Neural progenitor cell (in vitro differentiated cells): ENCODE data around the gene IPO4. TPM values are rescaled to one million over a fixed set of nuclear protein-coding genes. Genes with fewer than 3 reads are reported as not detected.

Source experiments
- DNase-seq: peaks from one replicate; pipeline ENCODE4 v3.0.0-alpha.2; 2016; ENCODE audit warnings: low spot score
- H2AFZ ChIP-seq: fragments of 200-600 bp; sonication (generic); replicated peaks from 2 replicates; pipeline ENCODE4 v1.6.1; 2016; ENCODE audit warnings: antibody characterized with exemption
- H3F3A ChIP-seq: fragments of 200-600 bp; sonication (generic); 2 replicates; pipeline ENCODE4 v1.6.1; 2016; ENCODE audit warnings: antibody characterized with exemption, low read depth
- H3K27ac ChIP-seq: fragments of 200-600 bp; sonication (generic); 2 replicates; pipeline ENCODE4 v1.5.1; 2016; ENCODE audit warnings: mild to moderate bottlenecking
- H3K27me3 ChIP-seq: fragments of 200-600 bp; sonication (generic); 2 replicates; pipeline ENCODE4 v1.6.1; 2016; ENCODE audit warnings: mild to moderate bottlenecking, moderate library complexity
- H3K36me3 ChIP-seq: fragments of 200-600 bp; sonication (generic); 2 replicates; pipeline ENCODE4 v1.5.1; 2016
- H3K4me1 ChIP-seq: fragments of 200-600 bp; sonication (generic); 2 replicates; pipeline ENCODE4 v1.6.1; 2016; ENCODE audit warnings: mixed run types
- H3K4me2 ChIP-seq: fragments of 200-600 bp; sonication (generic); 2 replicates; pipeline ENCODE4 v1.6.1; 2016
- H3K4me3 ChIP-seq: fragments of 200-600 bp; sonication (generic); 2 replicates; pipeline ENCODE4 v1.5.1; 2016
- H3K79me2 ChIP-seq: fragments of 200-600 bp; sonication (generic); 2 replicates; pipeline ENCODE4 v1.6.1; 2016; ENCODE audit warnings: low read depth
- H3K9ac ChIP-seq: fragments of 200-600 bp; sonication (generic); 2 replicates; pipeline ENCODE4 v1.6.1; 2016
- H3K9me3 ChIP-seq: fragments of 200-600 bp; sonication (generic); 2 replicates; pipeline ENCODE4 v1.5.1; 2016; ENCODE audit warnings: low read depth
- H4K20me1 ChIP-seq: fragments of 200-600 bp; sonication (generic); 2 replicates; pipeline ENCODE4 v1.6.1; 2016; ENCODE audit warnings: low read depth
- H3K27ac Mint-ChIP-seq: 3 replicates; pipeline ENCODE4 v1.8.0; 2021; ENCODE audit warnings: mixed read lengths
- H3K27me3 Mint-ChIP-seq: 2 replicates; pipeline ENCODE4 v1.8.0; 2022; ENCODE audit warnings: low read depth, mild to moderate bottlenecking, inconsistent platforms, moderate library complexity, mixed read lengths; ENCODE audit not compliant: insufficient read depth
- H3K36me3 Mint-ChIP-seq: 3 replicates; pipeline ENCODE4 v1.8.0; 2021; ENCODE audit warnings: mixed read lengths
- H3K4me1 Mint-ChIP-seq: 3 replicates; pipeline ENCODE4 v1.8.0; 2021; ENCODE audit warnings: mixed read lengths
- H3K4me3 Mint-ChIP-seq: 3 replicates; pipeline ENCODE4 v1.8.0; 2021; ENCODE audit warnings: mild to moderate bottlenecking, moderate library complexity, mixed read lengths
- H3K9me3 Mint-ChIP-seq: 3 replicates; pipeline ENCODE4 v1.8.0; 2020; ENCODE audit warnings: mixed read lengths
- EZH2 ChIP-seq: fragments of 200-600 bp; sonication (generic); IDR thresholded peaks from 2 replicates; pipeline ENCODE4 v1.6.1; 2017; ENCODE audit warnings: antibody characterized with exemption, mild to moderate bottlenecking, moderate library complexity
- EZH2phosphoT487 ChIP-seq: fragments of 200-600 bp; sonication (generic); IDR thresholded peaks from 2 replicates; pipeline ENCODE4 v1.6.1; 2017; ENCODE audit warnings: antibody characterized with exemption
- total RNA-seq: library from RNA; depleted of rRNA; stranded (reverse); fragments of >200 nt; gene quantifications from 2 replicates; pipeline ENCODE4 v1.2.3, GENCODE V29; 2015; ENCODE audit warnings: low replicate concordance
- TF ChIP-seq, protein P1 (sequence below): fragments of 200-600 bp; sonication (generic); IDR thresholded peaks from 2 replicates; pipeline ENCODE4 v1.5.1; 2017; ENCODE audit warnings: antibody characterized with exemption, mild to moderate bottlenecking

The IPO4 gene
- total RNA-seq, 1 donor from 2014 or later = 15.9 TPM

GRCh38 chr14:24212924-24213865, 24.6 kb upstream of the IPO4 start, which contains the start of gene CHMP4A:
Gene CHMP4A, minus strand, starts transcription at chr14:24213488. Its CDS starts 49 bp downstream, at chr14:24213439.
- Histone ChIP-seq H3K27ac (peak within 1 kb of the TSS; percentile 94), H3K27me3 (no peaks in the 10 kb centered on the region), H3K4me3 (peak within 1 kb of the TSS; percentile 69), H3K4me2 (peak within 1 kb of the TSS; percentile 89), H2AFZ (peak within 1 kb of the TSS; percentile 87), H3K79me2 (peaks cover 29% of the 10 kb centered on the region), H3K4me1 (peaks cover 3% of the 10 kb centered on the region), H3F3A (peaks cover 36% of the 10 kb centered on the region), H3K9ac (peak within 1 kb of the TSS; percentile 82), H3K9me3 (no peaks in the 10 kb centered on the region), H4K20me1 (peaks cover 8% of the 10 kb centered on the region), H3K36me3 (no peaks in the 10 kb centered on the region)
- TF ChIP-seq, protein P1, sequence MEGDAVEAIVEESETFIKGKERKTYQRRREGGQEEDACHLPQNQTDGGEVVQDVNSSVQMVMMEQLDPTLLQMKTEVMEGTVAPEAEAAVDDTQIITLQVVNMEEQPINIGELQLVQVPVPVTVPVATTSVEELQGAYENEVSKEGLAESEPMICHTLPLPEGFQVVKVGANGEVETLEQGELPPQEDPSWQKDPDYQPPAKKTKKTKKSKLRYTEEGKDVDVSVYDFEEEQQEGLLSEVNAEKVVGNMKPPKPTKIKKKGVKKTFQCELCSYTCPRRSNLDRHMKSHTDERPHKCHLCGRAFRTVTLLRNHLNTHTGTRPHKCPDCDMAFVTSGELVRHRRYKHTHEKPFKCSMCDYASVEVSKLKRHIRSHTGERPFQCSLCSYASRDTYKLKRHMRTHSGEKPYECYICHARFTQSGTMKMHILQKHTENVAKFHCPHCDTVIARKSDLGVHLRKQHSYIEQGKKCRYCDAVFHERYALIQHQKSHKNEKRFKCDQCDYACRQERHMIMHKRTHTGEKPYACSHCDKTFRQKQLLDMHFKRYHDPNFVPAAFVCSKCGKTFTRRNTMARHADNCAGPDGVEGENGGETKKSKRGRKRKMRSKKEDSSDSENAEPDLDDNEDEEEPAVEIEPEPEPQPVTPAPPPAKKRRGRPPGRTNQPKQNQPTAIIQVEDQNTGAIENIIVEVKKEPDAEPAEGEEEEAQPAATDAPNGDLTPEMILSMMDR = peak; percentile 18
- TF ChIP-seq EZH2phosphoT487 = no peak
- peak within 1 kb of the TSS; percentile 96 for H3K4me3 Mint-ChIP-seq
- peaks cover 17% of the 10 kb centered on the region for H3K36me3 Mint-ChIP-seq
- DNase-seq = peak; percentile 99
- peaks cover 2% of the 10 kb centered on the region for H3K27me3 Mint-ChIP-seq
- H3K4me1 Mint-ChIP-seq = peaks cover 27% of the 10 kb centered on the region
- no peaks in the 10 kb centered on the region for H3K9me3 Mint-ChIP-seq
- peak within 1 kb of the TSS; percentile 69 for H3K27ac Mint-ChIP-seq

- H4K20me1 ChIP-seq = peaks cover 3% of the 10 kb centered on the region
- no peak overlapping the region for H3K4me3 ChIP-seq
- no peak for DNase-seq
- H2AFZ ChIP-seq = no peak overlapping the region
- Mint-ChIP-seq H3K27me3 (peaks cover 2% of the 10 kb centered on the region), H3K4me3 (peak overlapping the region; percentile 26), H3K4me1 (peaks cover 27% of the 10 kb centered on the region), H3K27ac (no peak overlapping the region), H3K9me3 (no peaks in the 10 kb centered on the region), H3K36me3 (peaks cover 17% of the 10 kb centered on the region)
- no peaks in the 10 kb centered on the region for H3K27me3 ChIP-seq
- H3F3A ChIP-seq = peaks cover 29% of the 10 kb centered on the region
- peaks cover 28% of the 10 kb centered on the region for H3K79me2 ChIP-seq
- no peak overlapping the region for H3K27ac ChIP-seq
- peaks cover 3% of the 10 kb centered on the region for H3K4me1 ChIP-seq
- H3K9ac ChIP-seq = no peak overlapping the region
- TF ChIP-seq, protein P1 = no peak
- no peak for TF ChIP-seq EZH2
- TF ChIP-seq EZH2phosphoT487 = no peak
- H3K9me3 ChIP-seq = no peaks in the 10 kb centered on the region
- H3K36me3 ChIP-seq = no peaks in the 10 kb centered on the region
- H3K4me2 ChIP-seq = no peak overlapping the region
These were observed 22.7 kb upstream of the IPO4 start for GRCh38 chr14:24211311-24211710.

GRCh38 chr14:24207625-24208024, 19.0 kb upstream of the IPO4 start:
- H3K27ac Mint-ChIP-seq = no peak overlapping the region
- H3K36me3 ChIP-seq = no peaks in the 10 kb centered on the region
- H3K4me1 Mint-ChIP-seq = peaks cover 4% of the 10 kb centered on the region

More at GRCh38 chr14:24207625-24208024, 19.0 kb upstream of the IPO4 start:
- no peaks in the 10 kb centered on the region for H3K27me3 ChIP-seq
- H3K4me3 ChIP-seq = no peak overlapping the region
- DNase-seq = no peak
- H3K36me3 Mint-ChIP-seq = peaks cover 34% of the 10 kb centered on the region
- no peaks in the 10 kb centered on the region for H3K9me3 Mint-ChIP-seq
- peaks cover 5% of the 10 kb centered on the region for H3F3A ChIP-seq
- H3K9me3 ChIP-seq = no peaks in the 10 kb centered on the region
- TF ChIP-seq EZH2phosphoT487 (no peak), EZH2 (no peak)
- TF ChIP-seq, protein P1 = no peak
- no peak overlapping the region for H3K9ac ChIP-seq
- peaks cover 4% of the 10 kb centered on the region for H3K27me3 Mint-ChIP-seq
- H3K4me2 ChIP-seq = no peak overlapping the region
- H2AFZ ChIP-seq = no peak overlapping the region
- no peak overlapping the region for H3K27ac ChIP-seq
- H3K4me3 Mint-ChIP-seq = no peak overlapping the region
- no peaks in the 10 kb centered on the region for H4K20me1 ChIP-seq
- no peaks in the 10 kb centered on the region for H3K4me1 ChIP-seq
- peaks cover 16% of the 10 kb centered on the region for H3K79me2 ChIP-seq
